Breast epithelium (tissue), 4 donors: ENCODE measurements around the gene COLGALT1. TPM values are rescaled to one million over a fixed set of nuclear protein-coding genes. Genes with fewer than 3 reads are reported as not detected.

Experiments
- DNase-seq, 2 donors: peaks; one replicate each; pipeline ENCODE4 v3.0.0-alpha.2; 2019; ENCODE audit warnings: low spot score in 2 of 2
- H3K27ac ChIP-seq, 2 donors: fragments of 200-600 bp; sonication (generic) in 1 of 2; one replicate each; pipeline ENCODE4 v1.5.1; 2016 to 2019; ENCODE audit warnings: mild to moderate bottlenecking in 1 of 2
- H3K27me3 ChIP-seq, 2 donors: fragments of 200-600 bp; sonication (generic) in 1 of 2; one replicate each; pipeline versions ENCODE4 v1.5.1 to v1.6.0; 2017 to 2019; ENCODE audit warnings: control low read depth in 1 of 2, mild to moderate bottlenecking in 1 of 2
- H3K36me3 ChIP-seq: fragments of 200-600 bp; one replicate; pipeline ENCODE4 v1.5.1; 2019
- H3K4me1 ChIP-seq, 2 donors: fragments of 200-600 bp; sonication (generic); one replicate each; pipeline ENCODE4 v1.5.1; 2016 to 2019; ENCODE audit warnings: control low read depth in 1 of 2
- H3K4me3 ChIP-seq, 3 donors: fragments of 200-600 bp; sonication (generic); 1 replicate in 2 of 3; 2 replicates in 1 of 3; pipeline ENCODE4 v1.5.1; 2016 to 2019; ENCODE audit warnings: mild to moderate bottlenecking in 3 of 3, moderate library complexity in 2 of 3
- H3K9me3 ChIP-seq, 2 donors: fragments of 200-600 bp; sonication (generic) in 1 of 2; one replicate each; pipeline ENCODE4 v1.5.1; 2016 to 2019; ENCODE audit warnings: control low read depth in 1 of 2
- CTCF ChIP-seq, 3 donors: fragments of 450-650 bp; IDR thresholded peaks; one replicate each; pipeline ENCODE4 v1.5.1; 2016 to 2017; ENCODE audit warnings: antibody characterized with exemption in 3 of 3, mild to moderate bottlenecking in 3 of 3, moderate library complexity in 3 of 3
- POLR2A ChIP-seq: fragments of 450-650 bp; IDR thresholded peaks from one replicate; pipeline ENCODE4 v1.6.1; 2016; ENCODE audit warnings: antibody characterized with exemption, mild to moderate bottlenecking, moderate library complexity
- POLR2AphosphoS5 ChIP-seq, 3 donors: sonication (generic); formaldehyde crosslinking; IDR thresholded peaks; one replicate each; pipeline ENCODE4 v1.6.1; 2017; ENCODE audit warnings: antibody characterized with exemption in 3 of 3
- intact Hi-C: fragments of 100-400 bp; cut with DNase I; formaldehyde crosslinking; loops from one replicate; pipeline ENCODE4 v1.15.1; 2023; ENCODE audit warnings: low total_unique reads
- total RNA-seq, 3 donors: library from RNA; depleted of rRNA; stranded (reverse); fragments of >200 nt; gene quantifications; one replicate each; pipeline ENCODE4 v1.1.0, GENCODE V29; 2016

Gene COLGALT1
- total RNA-seq, 3 donors from 2014 or later: 45.1 to 99.9 (median 57.0) TPM

- no peaks in the 10 kb centered on the region for H3K27me3 ChIP-seq
- intact Hi-C loops: no loop called here
- H3K4me3 ChIP-seq: peak overlapping the region; percentile 90 to 95 (median 95)
- H3K4me1 ChIP-seq: no peaks in the 10 kb centered on the region
- no peak for DNase-seq
- H3K36me3 ChIP-seq: no peaks in the 10 kb centered on the region
- peak overlapping the region; percentile 56 to 79 for H3K27ac ChIP-seq
- no peaks in the 10 kb centered on the region for H3K9me3 ChIP-seq
- TF ChIP-seq CTCF (IDR thresholded peaks at IDR 0.05) (peak in 1 of 3 donors; percentile 17), POLR2A (no peak)
Observed at GRCh38 chr19:17554968-17555479, 425 bp upstream of the COLGALT1 start.

GRCh38 chr19:17555929-17556813 is 722 bp downstream of the COLGALT1 start:
- H3K36me3 ChIP-seq: no peaks in the 10 kb centered on the region
- no peak for TF ChIP-seq CTCF (IDR thresholded peaks at IDR 0.05)
- H3K4me3 ChIP-seq: peak overlapping the region; percentile 90 to 95 (median 95)
- intact Hi-C loops: no loop called here
- H3K4me1 ChIP-seq: no peaks in the 10 kb centered on the region
- no peaks in the 10 kb centered on the region for H3K9me3 ChIP-seq
- no peaks in the 10 kb centered on the region for H3K27me3 ChIP-seq
- no peak for DNase-seq
- peak overlapping the region; percentile 79 to 86 for H3K27ac ChIP-seq

- DNase-seq: no peak
- intact Hi-C loops: no loop called here
- Histone ChIP-seq H3K36me3 (no peaks in the 10 kb centered on the region), H3K9me3 (no peaks in the 10 kb centered on the region), H3K27ac (peak overlapping the region in 1 of 2 donors; percentile 86), H3K4me1 (no peaks in the 10 kb centered on the region), H3K27me3 (no peaks in the 10 kb centered on the region), H3K4me3 (peak overlapping the region; percentile 90 to 95 (median 95))
- TF ChIP-seq POLR2AphosphoS5 (IDR thresholded peaks at IDR 0.05): no peak
- TF ChIP-seq CTCF (IDR thresholded peaks at IDR 0.05): no peak
- TF ChIP-seq POLR2A: no peak
Observed at GRCh38 chr19:17556995-17557394, 1.5 kb downstream of the COLGALT1 start.

- intact Hi-C loops: no loop called here
Observed at GRCh38 chr19:17557466-17557865, 2.0 kb downstream of the COLGALT1 start.

More at GRCh38 chr19:17557466-17557865, 2.0 kb downstream of the COLGALT1 start:
- H3K9me3 ChIP-seq: no peaks in the 10 kb centered on the region
- no peak for TF ChIP-seq POLR2A
- no peak for TF ChIP-seq POLR2AphosphoS5 (IDR thresholded peaks at IDR 0.05)
- no peak for TF ChIP-seq CTCF (IDR thresholded peaks at IDR 0.05)
- no peak for DNase-seq
- no peaks in the 10 kb centered on the region for H3K4me1 ChIP-seq
- no peak overlapping the region for H3K27ac ChIP-seq
- no peaks in the 10 kb centered on the region for H3K36me3 ChIP-seq
- no peak overlapping the region for H3K4me3 ChIP-seq
- H3K27me3 ChIP-seq: no peaks in the 10 kb centered on the region
